HG03439 (cell line): Measurements from ENCODE around the gene TSPAN3.

Experiments
- ATAC-seq: cut with Tn5 transposase; IDR thresholded peaks from one replicate; pipeline ENCODE4 v1.9.1; 2021; ENCODE audit warnings: mild to moderate bottlenecking, moderate library complexity; ENCODE audit not compliant: unreplicated experiment

Gene TSPAN3

GRCh38 chr15:77085297-77085696 is 14.4 kb upstream of the TSPAN3 start:
- no peak for ATAC-seq

GRCh38 chr15:77084436-77084835 is 13.5 kb upstream of the TSPAN3 start:
- no peak for ATAC-seq

GRCh38 chr15:77083381-77084160 is 12.7 kb upstream of the TSPAN3 start:
- ATAC-seq: peak; percentile 62

GRCh38 chr15:77081971-77082370 is 11.1 kb upstream of the TSPAN3 start:
- ATAC-seq: no peak

DNA sequence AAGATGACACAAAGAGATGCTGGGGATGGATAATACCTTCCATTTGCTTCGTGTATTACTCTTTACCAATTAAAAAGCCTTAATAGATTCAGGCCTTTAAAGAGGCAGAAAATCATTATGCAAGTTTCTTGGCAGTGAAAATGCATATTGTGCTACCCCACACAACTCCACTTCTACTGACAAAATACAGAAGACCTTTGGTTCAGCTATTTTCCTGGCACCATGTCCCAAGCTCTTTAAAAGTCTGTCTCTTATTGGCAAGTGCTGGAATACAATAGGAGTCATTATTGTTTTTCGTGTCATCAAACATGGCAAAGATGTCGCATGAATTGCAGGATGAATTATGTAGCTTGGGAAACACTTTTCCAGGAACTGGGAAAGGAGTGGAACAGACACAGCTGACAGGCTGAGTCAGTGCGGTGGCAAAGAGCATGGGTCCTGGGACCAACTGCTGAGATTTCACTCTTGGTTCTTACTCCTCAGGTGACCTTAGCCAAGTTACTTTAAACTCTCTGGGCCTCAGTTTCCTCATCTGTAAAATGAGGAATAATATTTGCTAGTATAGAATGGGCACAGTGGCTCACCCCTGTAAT is 5.5 kb upstream of the TSPAN3 start:
- no peak for ATAC-seq

GRCh38 chr15:77075528-77075927 is 4.6 kb upstream of the TSPAN3 start:
- no peak for ATAC-seq

- no peak for ATAC-seq
Observed at GRCh38 chr15:77074350-77074749, 3.4 kb upstream of the TSPAN3 start.

DNA sequence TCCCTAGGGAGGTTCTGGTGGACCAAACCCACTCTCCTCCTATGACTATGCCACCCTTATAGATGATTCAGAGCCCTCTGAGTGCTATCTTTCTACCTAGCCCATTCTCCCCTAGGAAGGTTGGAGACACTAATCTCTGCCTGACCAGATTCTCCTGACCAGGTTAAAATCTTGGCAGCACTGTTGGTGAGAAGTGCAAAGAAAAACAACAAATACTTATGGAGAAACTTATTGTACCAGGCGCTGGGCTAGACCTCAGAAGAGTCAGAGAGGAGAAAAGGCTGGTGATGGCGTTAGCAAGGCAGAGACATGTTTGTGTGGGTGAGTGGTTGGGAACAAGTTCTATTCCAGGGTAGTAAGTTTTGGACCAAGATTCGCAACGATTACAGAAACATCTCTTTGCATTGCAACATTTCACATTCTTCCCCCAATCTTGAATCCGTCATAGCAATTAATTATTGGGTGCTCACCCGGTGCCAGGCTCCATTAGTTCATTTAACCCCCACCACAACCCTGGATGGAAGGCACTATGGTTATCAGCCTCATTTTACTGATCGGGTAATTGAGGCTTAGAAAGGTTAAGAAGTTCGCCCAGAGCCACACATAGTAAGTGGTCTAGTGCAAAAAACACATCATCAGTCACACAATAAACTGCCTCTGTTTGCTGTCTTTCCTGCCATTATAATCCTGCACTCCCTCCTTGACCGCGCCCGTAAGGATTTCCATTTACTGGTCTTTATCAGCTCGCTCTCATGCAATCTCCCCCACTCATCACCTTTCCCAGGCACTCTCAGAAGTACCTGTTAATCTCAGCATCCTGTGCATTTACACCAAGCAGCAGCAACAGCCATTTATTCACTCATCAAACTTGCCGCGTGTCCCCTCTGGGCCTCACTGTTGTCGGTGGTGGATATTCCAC is 655 bp upstream of the TSPAN3 start:
- ATAC-seq: no peak

DNA sequence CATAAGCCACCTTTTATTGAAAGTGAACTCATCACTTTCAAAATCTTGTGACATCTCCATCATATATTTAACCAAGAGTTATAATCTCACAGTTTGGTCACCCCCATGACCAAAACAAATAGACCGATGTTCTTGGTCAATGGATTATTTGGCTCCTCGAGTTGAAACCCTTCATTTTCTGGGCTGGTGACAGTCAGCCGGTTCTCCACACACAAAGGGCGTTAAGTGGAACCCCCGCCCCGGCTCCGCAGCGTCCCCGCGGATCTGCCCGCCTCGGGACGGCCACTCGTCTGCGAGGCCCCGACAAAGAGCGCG is 772 bp downstream of the TSPAN3 start:
- ATAC-seq: no peak

DNA sequence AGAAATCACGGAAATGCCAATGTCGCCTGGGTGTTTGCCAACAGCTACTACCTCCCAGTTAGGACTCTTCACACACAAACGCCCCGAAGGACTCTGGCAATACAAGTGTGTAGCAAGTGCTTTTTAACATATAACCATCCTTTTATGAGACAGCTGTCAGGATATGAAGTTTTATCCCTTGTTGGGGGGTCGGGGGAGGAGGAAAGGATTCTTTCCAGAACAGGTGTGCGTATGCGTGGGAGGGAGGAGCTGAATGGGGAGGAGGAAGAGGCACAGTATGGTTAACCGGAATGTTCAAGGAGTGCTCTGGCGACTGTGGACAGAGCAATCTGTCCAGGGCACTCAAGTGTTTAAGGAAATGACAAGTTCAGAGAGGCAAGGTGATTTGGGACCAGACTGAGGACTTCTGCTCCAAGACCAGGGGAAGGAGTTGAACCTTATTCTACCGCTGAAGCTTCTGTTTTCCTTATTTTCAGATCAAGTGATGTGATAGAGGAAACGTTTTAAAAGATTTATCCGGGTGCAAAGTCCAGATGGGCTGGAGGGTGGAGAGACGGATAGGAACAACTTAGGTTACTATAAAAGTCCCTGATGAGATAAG is 1.3 kb downstream of the TSPAN3 start:
- no peak for ATAC-seq

GRCh38 chr15:77068633-77069032 is 2.3 kb downstream of the TSPAN3 start:
- no peak for ATAC-seq

DNA sequence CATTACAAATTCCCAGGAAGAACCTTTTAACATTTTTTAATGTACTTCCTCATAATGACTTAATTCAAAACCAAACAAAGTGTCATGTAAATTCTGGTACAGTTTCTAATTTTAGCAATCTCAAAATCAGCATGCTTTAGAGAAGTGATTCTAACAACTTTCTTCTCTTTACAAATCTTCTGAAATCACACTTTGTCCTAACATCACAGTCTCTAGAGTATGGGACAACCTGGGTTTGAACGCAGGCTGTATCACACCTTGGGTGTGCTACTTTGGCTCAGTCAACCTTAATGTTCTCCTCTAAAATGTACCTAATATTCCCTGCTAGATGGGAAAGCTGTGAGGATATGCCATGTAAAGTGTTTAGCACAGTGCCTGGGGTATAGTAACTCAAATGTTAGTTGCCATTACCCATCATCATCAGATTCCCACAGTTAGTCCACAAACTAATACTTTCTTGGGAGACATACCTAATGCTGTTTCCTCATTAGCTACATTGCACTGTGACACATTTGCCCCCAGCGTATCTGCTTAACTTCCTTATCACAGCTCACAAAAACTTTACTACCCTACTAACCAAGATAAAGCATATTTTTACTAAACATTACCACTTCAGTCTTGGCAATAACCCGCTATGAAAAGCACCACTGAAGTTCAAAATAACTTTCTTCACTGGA is 3.1 kb downstream of the TSPAN3 start:
- ATAC-seq: no peak

DNA sequence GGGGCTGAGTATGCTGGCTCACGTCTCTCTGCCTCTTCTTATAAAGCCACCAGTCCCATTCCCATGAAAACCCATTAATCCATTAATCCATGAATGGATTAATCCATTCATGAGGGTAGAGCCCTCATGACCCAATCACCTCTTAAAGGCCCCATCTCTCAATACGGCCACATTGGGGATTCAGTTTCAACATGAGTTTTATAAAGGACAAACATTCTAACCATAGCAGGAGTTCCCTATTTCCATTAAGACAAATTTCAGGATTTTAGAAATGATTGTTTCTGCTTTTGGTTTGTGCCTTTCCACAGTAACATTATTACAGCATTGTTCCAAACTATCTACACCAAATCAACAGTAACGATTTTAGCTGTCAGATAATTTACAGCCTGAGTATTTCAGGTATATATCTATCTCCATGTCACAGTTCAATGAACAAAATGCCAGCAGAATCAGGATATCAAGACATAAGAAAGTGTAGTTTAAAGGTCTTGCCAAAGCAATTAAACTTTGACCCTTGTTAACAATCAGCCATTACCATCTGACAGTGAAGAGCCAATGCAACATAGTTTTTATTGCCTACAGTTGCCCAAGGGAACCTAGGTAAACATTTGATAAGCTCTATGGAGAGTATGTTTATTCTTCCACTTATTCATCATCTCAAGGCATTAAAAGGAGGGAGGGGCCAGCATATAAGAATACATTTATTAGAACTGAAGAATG is 3.8 kb downstream of the TSPAN3 start:
- no peak for ATAC-seq

DNA sequence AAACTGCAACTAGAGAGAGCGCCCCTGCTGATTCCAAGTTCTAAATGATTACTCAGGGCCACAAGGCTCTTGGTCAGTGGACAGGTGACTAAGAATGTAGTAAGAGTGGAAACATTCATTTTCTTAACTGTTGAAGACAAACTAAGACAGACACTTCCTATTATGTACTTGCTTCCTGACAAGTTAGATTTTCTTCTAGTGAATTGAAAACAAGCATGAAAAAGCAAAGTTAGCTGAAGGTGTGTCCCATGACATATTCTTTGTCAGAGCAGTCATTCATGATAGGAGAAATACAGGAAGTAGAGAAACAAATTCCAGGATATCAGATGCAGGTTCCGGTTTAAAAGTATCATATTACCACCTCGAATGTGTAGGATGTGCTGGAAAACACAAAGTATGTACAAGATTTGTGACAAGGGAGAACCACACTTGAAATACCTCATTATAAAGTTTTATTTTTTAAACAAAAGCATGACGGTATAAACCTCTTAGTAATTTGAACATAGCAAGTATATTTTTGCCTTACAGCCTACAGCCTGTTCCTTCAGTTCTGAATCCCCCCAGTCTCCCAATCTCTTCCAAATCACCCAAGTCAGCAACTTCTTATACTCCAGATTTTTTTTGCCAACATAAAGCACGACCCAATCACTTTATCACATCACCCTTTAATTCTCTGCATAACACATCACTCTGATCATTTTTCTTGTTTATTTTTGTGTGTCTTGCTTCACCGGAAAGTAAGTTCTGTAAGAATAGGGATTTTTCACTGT is 6.2 kb downstream of the TSPAN3 start:
- no peak for ATAC-seq

DNA sequence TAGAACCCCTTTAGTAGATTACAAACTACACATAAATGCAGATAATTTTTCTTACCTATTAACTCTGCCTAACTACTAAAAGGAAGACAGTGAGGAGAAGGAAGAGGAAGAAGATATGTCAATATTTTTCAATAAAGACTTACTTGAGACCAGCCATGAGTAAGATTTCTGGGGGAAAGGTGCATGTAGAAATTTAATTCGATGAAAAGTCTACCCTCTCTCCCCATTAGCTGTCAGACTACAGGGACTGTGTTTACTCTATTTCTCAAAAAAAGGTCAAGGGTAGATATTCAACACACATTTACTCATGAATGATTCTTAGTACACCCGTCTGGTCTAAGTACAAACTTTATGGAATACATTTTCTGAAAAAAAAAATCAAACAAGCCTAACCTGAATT is 6.8 kb downstream of the TSPAN3 start:
- ATAC-seq: no peak

DNA sequence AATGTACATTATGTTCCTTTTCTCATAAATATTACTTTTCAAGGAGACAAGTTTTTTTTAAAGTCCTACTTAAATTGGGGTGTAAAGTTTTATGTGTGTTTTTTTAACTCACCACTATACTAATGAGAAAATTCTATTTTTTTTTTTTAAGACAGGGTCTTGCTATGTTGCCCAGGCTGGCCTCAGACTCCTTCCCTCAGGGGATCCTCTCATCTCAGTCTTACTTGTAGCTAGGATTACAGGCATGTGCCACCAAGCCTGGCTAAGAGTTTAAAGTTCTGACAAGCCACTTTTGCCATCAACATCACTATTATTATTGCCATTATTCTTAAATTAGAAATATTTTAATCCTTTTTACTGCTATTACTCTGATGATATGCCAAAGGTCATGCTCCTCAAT is 7.7 kb downstream of the TSPAN3 start:
- no peak for ATAC-seq

- no peak for ATAC-seq
Observed at GRCh38 chr15:77060546-77060945, 10.4 kb downstream of the TSPAN3 start.

DNA sequence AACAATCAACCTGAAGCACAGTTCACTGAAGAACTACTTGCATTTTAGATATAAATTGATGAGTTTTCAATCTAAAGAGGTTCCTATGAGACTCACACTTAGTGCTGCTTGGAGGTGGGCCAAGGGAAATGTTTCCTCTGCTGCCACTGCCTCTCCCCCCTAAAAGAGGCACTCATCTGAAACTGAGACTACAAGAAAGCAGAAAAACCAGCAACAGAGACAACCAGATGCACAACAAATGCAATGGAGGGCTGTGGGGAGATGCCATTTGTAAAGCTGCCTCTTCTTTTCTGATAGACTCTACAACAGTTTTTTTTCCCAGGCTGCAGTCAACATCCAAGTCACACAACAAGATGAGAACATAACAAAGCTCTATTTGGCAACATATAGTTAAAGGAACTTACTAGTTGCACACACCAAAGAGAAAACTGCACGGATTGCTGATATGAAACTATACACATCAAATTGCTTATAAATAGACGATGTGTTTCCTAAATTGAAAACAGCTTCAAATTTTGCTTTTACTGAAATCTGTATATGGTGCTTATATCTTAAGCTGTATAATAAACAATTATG is 11.0 kb downstream of the TSPAN3 start:
- ATAC-seq: no peak

- ATAC-seq: no peak
Observed at GRCh38 chr15:77058468-77058867, 12.4 kb downstream of the TSPAN3 start.
